Hepatocyte (in vitro differentiated cells): ENCODE data around the gene ADAMTS14.

ENCODE experiments used
- CTCF ChIP-seq: fragments of 200-600 bp; sonication (generic); IDR thresholded peaks from 2 replicates; pipeline ENCODE4 v1.5.1; 2016; ENCODE audit warnings: antibody characterized with exemption, mild to moderate bottlenecking; ENCODE audit not compliant: poor library complexity
- EZH2 ChIP-seq: fragments of 200-600 bp; sonication (generic); IDR thresholded peaks from 2 replicates; pipeline ENCODE4 v1.6.1; 2016; ENCODE audit warnings: antibody characterized with exemption, mild to moderate bottlenecking, borderline replicate concordance

DNA sequence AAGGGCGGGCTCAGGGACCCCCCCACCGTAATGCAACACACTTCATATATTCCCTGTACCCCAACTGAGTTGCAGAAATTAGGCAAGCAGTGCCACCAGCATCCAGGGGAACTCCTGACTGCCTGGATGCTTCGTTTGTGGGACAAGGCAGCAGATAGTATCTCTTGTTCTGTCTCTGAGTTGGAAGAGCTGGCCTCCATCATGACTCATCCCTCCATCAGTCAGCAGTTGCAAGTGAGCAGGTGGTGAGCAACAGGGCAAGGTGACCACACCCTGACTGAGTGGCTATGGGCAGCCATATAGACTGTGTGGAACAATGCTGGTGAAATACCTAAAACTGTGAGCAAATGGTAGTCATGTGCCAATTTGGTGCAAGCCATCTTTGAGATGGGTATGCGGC, 22.8 kb upstream of the ADAMTS14 start:
- no peak for TF ChIP-seq CTCF
- TF ChIP-seq EZH2 = no peak
